HG02938 (cell line): ENCODE data around the gene PCDHGA6.

Source experiments
- ATAC-seq: cut with Tn5 transposase; IDR thresholded peaks from one replicate; pipeline ENCODE4 v1.9.1; 2021; ENCODE audit warnings: mild to moderate bottlenecking, moderate library complexity; ENCODE audit not compliant: unreplicated experiment

Gene PCDHGA6

GRCh38 chr5:141419074-141419880 lies 45.6 kb downstream of the PCDHGA6 start:
- no peak for ATAC-seq

- peak; percentile 34 for ATAC-seq
Observed at GRCh38 chr5:141420855-141421488, 47.3 kb downstream of the PCDHGA6 start, which contains the start of gene PCDHGA11. TSS of gene PCDHGA11 (plus strand) at chr5:141421051. CDS start at chr5:141421228, 177 bp downstream.

- ATAC-seq = no peak
Observed at GRCh38 chr5:141421489-141421855, 47.8 kb downstream of the PCDHGA6 start.

GRCh38 chr5:141422742-141423291 lies 49.1 kb downstream of the PCDHGA6 start:
- ATAC-seq = no peak

- no peak for ATAC-seq
Observed at GRCh38 chr5:141427783-141428426, 54.2 kb downstream of the PCDHGA6 start.
